Calu3 (cell line): ENCODE data around the gene MUC13. TPM values are rescaled to one million over a fixed set of nuclear protein-coding genes. Genes with fewer than 3 reads are reported as not detected.

Source experiments
- BruUV-seq: library from RNA; stranded (reverse); fragments of 400-500 nt; replicated peaks from 2 replicates; lab custom pipeline; 2021; lab: Mats Ljungman, UMichigan
- CTCF ChIA-PET: fragments of 300-600 bp; sonication (Branson Sonifier 250); formaldehyde crosslinking; loops from one replicate; lab custom pipeline; 2022; ENCODE audit warnings: antibody characterized with exemption; lab: Charles Lee
- DNase-seq: peaks from one replicate; pipeline ENCODE4 v3.0.0; 2022
- H3K27ac Mint-ChIP-seq: one replicate; pipeline ENCODE4 v1.8.0; 2022; ENCODE audit warnings: mixed read lengths; ENCODE audit not compliant: unreplicated experiment
- H3K27me3 Mint-ChIP-seq: one replicate; pipeline ENCODE4 v1.8.0; 2022; ENCODE audit warnings: mixed read lengths; ENCODE audit not compliant: unreplicated experiment
- H3K36me3 Mint-ChIP-seq: one replicate; pipeline ENCODE4 v1.8.0; 2022; ENCODE audit warnings: mild to moderate bottlenecking, moderate library complexity, mixed read lengths; ENCODE audit not compliant: insufficient read depth, unreplicated experiment
- H3K4me1 Mint-ChIP-seq: one replicate; pipeline ENCODE4 v1.8.0; 2022; ENCODE audit warnings: mild to moderate bottlenecking, low read depth, mixed read lengths; ENCODE audit not compliant: unreplicated experiment
- H3K4me3 Mint-ChIP-seq: one replicate; pipeline ENCODE4 v1.8.0; 2022; ENCODE audit warnings: mild to moderate bottlenecking, low read depth, moderate library complexity, mixed read lengths; ENCODE audit not compliant: unreplicated experiment
- H3K9me3 Mint-ChIP-seq: one replicate; pipeline ENCODE4 v1.8.0; 2022; ENCODE audit warnings: low read depth, mixed read lengths; ENCODE audit not compliant: unreplicated experiment
- CTCF ChIP-seq: fragments of 200-600 bp; IDR thresholded peaks from one replicate; pipeline ENCODE4 v1.8.0; 2022; ENCODE audit warnings: antibody characterized with exemption; ENCODE audit not compliant: unreplicated experiment
- intact Hi-C: fragments of 100-400 bp; cut with micrococcal nuclease; formaldehyde crosslinking; loops from one replicate; pipeline ENCODE4 v1.10.0; 2022; ENCODE audit not compliant: unreplicated experiment
- total RNA-seq: library from RNA; stranded (reverse); gene quantifications from 2 replicates; pipeline ENCODE4 v1.2.3, GENCODE V29; 2022

The MUC13 gene
- total RNA-seq, 1 experiment from 2014 or later: 25.8 TPM

- no peak for TF ChIP-seq CTCF
- Mint-ChIP-seq H3K36me3 (no peaks in the 10 kb centered on the region), H3K27ac (peak overlapping the region; percentile 28), H3K4me3 (no peak overlapping the region), H3K27me3 (no peaks in the 10 kb centered on the region), H3K9me3 (no peaks in the 10 kb centered on the region), H3K4me1 (peaks cover 40% of the 10 kb centered on the region)
- BruUV-seq: no TSS peak
- no peak for DNase-seq
- intact Hi-C loops: no loop called here
- CTCF ChIA-PET: interaction anchor here (0.5 to 1.1 kb wide), 5 partner anchors 16 to 664 kb away, joined by 3 to 4 read pairs (median 4); no protein-coding TSS in a partner anchor
Observed at GRCh38 chr3:124935264-124935663, 713 bp upstream of the MUC13 start.

GRCh38 chr3:124928333-124929202, 6.0 kb downstream of the MUC13 start:
- DNase-seq: peak; percentile 73
- no peaks in the 10 kb centered on the region for H3K27me3 Mint-ChIP-seq
- intact Hi-C loops: loop anchor here (1.0 to 10.0 kb wide), 4 partner anchors 58 to 659 kb away; partner anchors contain the start of gene HEG1
- TF ChIP-seq CTCF: peak; percentile 67
- CTCF ChIA-PET: interaction anchor here (0.5 to 0.7 kb wide), 5 partner anchors 74 to 667 kb away, joined by 3 to 6 read pairs (median 4); partner anchors contain the start of gene OSBPL11
- no peaks in the 10 kb centered on the region for H3K9me3 Mint-ChIP-seq
- BruUV-seq: no TSS peak
- no peaks in the 10 kb centered on the region for H3K36me3 Mint-ChIP-seq
- no peak overlapping the region for H3K4me3 Mint-ChIP-seq
- H3K4me1 Mint-ChIP-seq: peaks cover 12% of the 10 kb centered on the region
- no peak overlapping the region for H3K27ac Mint-ChIP-seq

GRCh38 chr3:124927574-124928045, 6.9 kb downstream of the MUC13 start:
- H3K36me3 Mint-ChIP-seq: no peaks in the 10 kb centered on the region
- H3K9me3 Mint-ChIP-seq: no peaks in the 10 kb centered on the region
- no peak overlapping the region for H3K4me3 Mint-ChIP-seq
- CTCF ChIA-PET: interaction anchor here (0.7 to 1.1 kb wide), 3 partner anchors 44 to 169 kb away, joined by 3 to 4 read pairs (median 4); no protein-coding TSS in a partner anchor
- intact Hi-C loops: loop anchor here (1.0 to 10.0 kb wide), 4 partner anchors 59 to 660 kb away; partner anchors contain the start of gene HEG1
- no TSS peak for BruUV-seq
- DNase-seq: no peak
- H3K4me1 Mint-ChIP-seq: peaks cover 3% of the 10 kb centered on the region
- no peak for TF ChIP-seq CTCF
- H3K27me3 Mint-ChIP-seq: no peaks in the 10 kb centered on the region
- no peak overlapping the region for H3K27ac Mint-ChIP-seq

- no peak for TF ChIP-seq CTCF
- CTCF ChIA-PET: interaction anchor here (0.9 to 1.2 kb wide), 3 partner anchors 10 to 168 kb away, joined by 3 to 4 read pairs (median 3); no protein-coding TSS in a partner anchor
- BruUV-seq: no TSS peak
- H3K9me3 Mint-ChIP-seq: no peaks in the 10 kb centered on the region
- no peak overlapping the region for H3K27ac Mint-ChIP-seq
- no peaks in the 10 kb centered on the region for H3K4me1 Mint-ChIP-seq
- no peaks in the 10 kb centered on the region for H3K27me3 Mint-ChIP-seq
- intact Hi-C loops: loop anchor here (5.0 to 10.0 kb wide), 2 partner anchors 128 to 661 kb away; partner anchors contain the start of gene HEG1
- DNase-seq: no peak
- H3K4me3 Mint-ChIP-seq: no peak overlapping the region
- H3K36me3 Mint-ChIP-seq: no peaks in the 10 kb centered on the region
Observed at GRCh38 chr3:124926426-124927101, 8.0 kb downstream of the MUC13 start.
